ENCODE data around the gene SMTN. TPM values are rescaled to one million over a fixed set of nuclear protein-coding genes. Genes with fewer than 3 reads are reported as not detected.
A peak's percentile ranks its signal among the peaks of the same experiment; 100 is the strongest.

Gene SMTN
- total RNA-seq, 1 donor from 2014 or later = 57.9 TPM

- Histone ChIP-seq H3K4me3 (ENCODE audit: low read length in 3 of 3) (peak overlapping the region in 1 of 3 donors; percentile 6), H3K9ac (ENCODE audit: low read depth in 1 of 3, low read length in 3 of 3) (peak overlapping the region in 2 of 3 donors; percentile 46 to 70), H3K36me3 (ENCODE audit: control insufficient read depth in 3 of 3, insufficient read depth in 3 of 3, low read length in 3 of 3) (peaks cover 46 to 56% (median 54%) of the 10 kb centered on the region in 3 donors), H3K27me3 (ENCODE audit: control insufficient read depth in 3 of 3, insufficient read depth in 3 of 3, low read length in 3 of 3) (no peaks in the 10 kb centered on the region), H3K27ac (ENCODE audit: low read depth, low read length) (peak overlapping the region; percentile 85), H3K4me1 (ENCODE audit: control insufficient read depth in 3 of 3, insufficient read depth in 3 of 3, low read length in 3 of 3) (peaks cover 22 to 81% (median 60%) of the 10 kb centered on the region in 3 donors), H3K9me3 (ENCODE audit: control insufficient read depth in 3 of 3, low read length in 3 of 3) (no peaks in the 10 kb centered on the region)
Measured at GRCh38 chr22:31102441-31103081, 21.4 kb downstream of the SMTN start.

GRCh38 chr22:31103111-31103510, 22.0 kb downstream of the SMTN start:
- Histone ChIP-seq H3K4me1 (ENCODE audit: control insufficient read depth in 3 of 3, insufficient read depth in 3 of 3, low read length in 3 of 3) (peaks cover 22 to 81% (median 60%) of the 10 kb centered on the region in 3 donors), H3K27me3 (ENCODE audit: control insufficient read depth in 3 of 3, insufficient read depth in 3 of 3, low read length in 3 of 3) (no peaks in the 10 kb centered on the region), H3K4me3 (ENCODE audit: low read length in 3 of 3) (no peak overlapping the region), H3K27ac (ENCODE audit: low read depth, low read length) (peak overlapping the region; percentile 85), H3K9ac (ENCODE audit: low read depth in 1 of 3, low read length in 3 of 3) (peak overlapping the region in 2 of 3 donors; percentile 46 to 70), H3K36me3 (ENCODE audit: control insufficient read depth in 3 of 3, insufficient read depth in 3 of 3, low read length in 3 of 3) (peaks cover 41 to 51% (median 48%) of the 10 kb centered on the region in 3 donors), H3K9me3 (ENCODE audit: control insufficient read depth in 3 of 3, low read length in 3 of 3) (no peaks in the 10 kb centered on the region)

- peak overlapping the region in 2 of 3 donors; percentile 23 to 33 for H3K9ac ChIP-seq (ENCODE audit: low read depth in 1 of 3, low read length in 3 of 3)
- H3K4me1 ChIP-seq (ENCODE audit: control insufficient read depth in 3 of 3, insufficient read depth in 3 of 3, low read length in 3 of 3) = peaks cover 22 to 75% (median 54%) of the 10 kb centered on the region in 3 donors
- no peak overlapping the region for H3K4me3 ChIP-seq (ENCODE audit: low read length in 3 of 3)
- peak overlapping the region; percentile 85 for H3K27ac ChIP-seq (ENCODE audit: low read depth, low read length)
- no peaks in the 10 kb centered on the region for H3K9me3 ChIP-seq (ENCODE audit: control insufficient read depth in 3 of 3, low read length in 3 of 3)
- peaks cover 33 to 44% (median 41%) of the 10 kb centered on the region in 3 donors for H3K36me3 ChIP-seq (ENCODE audit: control insufficient read depth in 3 of 3, insufficient read depth in 3 of 3, low read length in 3 of 3)
- H3K27me3 ChIP-seq (ENCODE audit: control insufficient read depth in 3 of 3, insufficient read depth in 3 of 3, low read length in 3 of 3) = no peaks in the 10 kb centered on the region
Measured at GRCh38 chr22:31103899-31104694, 23.0 kb downstream of the SMTN start.

- Histone ChIP-seq H3K9me3 (ENCODE audit: control insufficient read depth in 3 of 3, low read length in 3 of 3) (no peaks in the 10 kb centered on the region), H3K4me1 (ENCODE audit: control insufficient read depth in 3 of 3, insufficient read depth in 3 of 3, low read length in 3 of 3) (peaks cover 22 to 69% (median 47%) of the 10 kb centered on the region in 3 donors), H3K27me3 (ENCODE audit: control insufficient read depth in 3 of 3, insufficient read depth in 3 of 3, low read length in 3 of 3) (no peaks in the 10 kb centered on the region), H3K9ac (ENCODE audit: low read depth in 1 of 3, low read length in 3 of 3) (peak overlapping the region in 1 of 3 donors; percentile 88), H3K4me3 (ENCODE audit: low read length in 3 of 3) (no peak overlapping the region), H3K27ac (ENCODE audit: low read depth, low read length) (peak overlapping the region; percentile 95), H3K36me3 (ENCODE audit: control insufficient read depth in 3 of 3, insufficient read depth in 3 of 3, low read length in 3 of 3) (peaks cover 25 to 36% (median 34%) of the 10 kb centered on the region in 3 donors)
Measured at GRCh38 chr22:31104869-31105268, 23.8 kb downstream of the SMTN start.

GRCh38 chr22:31105282-31105929, 24.3 kb downstream of the SMTN start:
- Histone ChIP-seq H3K9me3 (ENCODE audit: control insufficient read depth in 3 of 3, low read length in 3 of 3) (no peaks in the 10 kb centered on the region), H3K27ac (ENCODE audit: low read depth, low read length) (peak overlapping the region; percentile 95), H3K36me3 (ENCODE audit: control insufficient read depth in 3 of 3, insufficient read depth in 3 of 3, low read length in 3 of 3) (peaks cover 21 to 31% (median 28%) of the 10 kb centered on the region in 3 donors), H3K4me1 (ENCODE audit: control insufficient read depth in 3 of 3, insufficient read depth in 3 of 3, low read length in 3 of 3) (peaks cover 22 to 65% (median 47%) of the 10 kb centered on the region in 3 donors), H3K9ac (ENCODE audit: low read depth in 1 of 3, low read length in 3 of 3) (peak overlapping the region in 2 of 3 donors; percentile 88 to 96), H3K4me3 (ENCODE audit: low read length in 3 of 3) (peak overlapping the region in 1 of 3 donors; percentile 77), H3K27me3 (ENCODE audit: control insufficient read depth in 3 of 3, insufficient read depth in 3 of 3, low read length in 3 of 3) (no peaks in the 10 kb centered on the region)

- Histone ChIP-seq H3K4me3 (ENCODE audit: low read length in 3 of 3) (peak overlapping the region; percentile 77 to 87 (median 80)), H3K9ac (ENCODE audit: low read depth in 1 of 3, low read length in 3 of 3) (peak overlapping the region; percentile 57 to 96 (median 88)), H3K36me3 (ENCODE audit: control insufficient read depth in 3 of 3, insufficient read depth in 3 of 3, low read length in 3 of 3) (peaks cover 16 to 26% (median 24%) of the 10 kb centered on the region in 3 donors), H3K9me3 (ENCODE audit: control insufficient read depth in 3 of 3, low read length in 3 of 3) (no peaks in the 10 kb centered on the region), H3K27me3 (ENCODE audit: control insufficient read depth in 3 of 3, insufficient read depth in 3 of 3, low read length in 3 of 3) (no peaks in the 10 kb centered on the region), H3K27ac (ENCODE audit: low read depth, low read length) (peak overlapping the region; percentile 95), H3K4me1 (ENCODE audit: control insufficient read depth in 3 of 3, insufficient read depth in 3 of 3, low read length in 3 of 3) (peaks cover 22 to 62% (median 44%) of the 10 kb centered on the region in 3 donors)
Measured at GRCh38 chr22:31106001-31106571, 25.0 kb downstream of the SMTN start.

- peaks cover 22 to 57% (median 40%) of the 10 kb centered on the region in 3 donors for H3K4me1 ChIP-seq (ENCODE audit: control insufficient read depth in 3 of 3, insufficient read depth in 3 of 3, low read length in 3 of 3)
- H3K27ac ChIP-seq (ENCODE audit: low read depth, low read length) = peak overlapping the region; percentile 95
- H3K9me3 ChIP-seq (ENCODE audit: control insufficient read depth in 3 of 3, low read length in 3 of 3) = no peaks in the 10 kb centered on the region
- H3K9ac ChIP-seq (ENCODE audit: low read depth in 1 of 3, low read length in 3 of 3) = peak overlapping the region; percentile 87 to 96 (median 88)
- peak overlapping the region; percentile 77 to 87 (median 80) for H3K4me3 ChIP-seq (ENCODE audit: low read length in 3 of 3)
- H3K36me3 ChIP-seq (ENCODE audit: control insufficient read depth in 3 of 3, insufficient read depth in 3 of 3, low read length in 3 of 3) = peaks cover 13 to 21% (median 18%) of the 10 kb centered on the region in 3 donors
- no peaks in the 10 kb centered on the region for H3K27me3 ChIP-seq (ENCODE audit: control insufficient read depth in 3 of 3, insufficient read depth in 3 of 3, low read length in 3 of 3)
Measured at GRCh38 chr22:31106731-31107177, 25.6 kb downstream of the SMTN start.

GRCh38 chr22:31107178-31107893, 26.2 kb downstream of the SMTN start, which contains the start of gene SELENOM:
Gene SELENOM, minus strand, starts transcription at chr22:31107568. Its CDS starts 63 bp downstream, at chr22:31107505.
- Histone ChIP-seq H3K9me3 (ENCODE audit: control insufficient read depth in 3 of 3, low read length in 3 of 3) (no peaks in the 10 kb centered on the region), H3K4me1 (ENCODE audit: control insufficient read depth in 3 of 3, insufficient read depth in 3 of 3, low read length in 3 of 3) (peaks cover 17 to 51% (median 35%) of the 10 kb centered on the region in 3 donors), H3K36me3 (ENCODE audit: control insufficient read depth in 3 of 3, insufficient read depth in 3 of 3, low read length in 3 of 3) (peaks cover 9 to 16% (median 13%) of the 10 kb centered on the region in 3 donors), H3K9ac (ENCODE audit: low read depth in 1 of 3, low read length in 3 of 3) (peak within 1 kb of the TSS; percentile 87 to 96 (median 88)), H3K27me3 (ENCODE audit: control insufficient read depth in 3 of 3, insufficient read depth in 3 of 3, low read length in 3 of 3) (no peaks in the 10 kb centered on the region), H3K27ac (ENCODE audit: low read depth, low read length) (peak within 1 kb of the TSS; percentile 95), H3K4me3 (ENCODE audit: low read length in 3 of 3) (peak within 1 kb of the TSS; percentile 80 to 89 (median 87))

GRCh38 chr22:31107894-31108218, 26.7 kb downstream of the SMTN start:
- Histone ChIP-seq H3K36me3 (ENCODE audit: control insufficient read depth in 3 of 3, insufficient read depth in 3 of 3, low read length in 3 of 3) (peaks cover 9 to 13% (median 11%) of the 10 kb centered on the region in 3 donors), H3K9ac (ENCODE audit: low read depth in 1 of 3, low read length in 3 of 3) (peak overlapping the region; percentile 69 to 80 (median 77)), H3K4me1 (ENCODE audit: control insufficient read depth in 3 of 3, insufficient read depth in 3 of 3, low read length in 3 of 3) (peaks cover 11 to 46% (median 29%) of the 10 kb centered on the region in 3 donors), H3K27me3 (ENCODE audit: control insufficient read depth in 3 of 3, insufficient read depth in 3 of 3, low read length in 3 of 3) (no peaks in the 10 kb centered on the region), H3K4me3 (ENCODE audit: low read length in 3 of 3) (peak overlapping the region; percentile 78 to 89 (median 87)), H3K27ac (ENCODE audit: low read depth, low read length) (peak overlapping the region; percentile 95), H3K9me3 (ENCODE audit: control insufficient read depth in 3 of 3, low read length in 3 of 3) (no peaks in the 10 kb centered on the region)
